Esophagus squamous epithelium (tissue), 4 donors: Measurements from ENCODE around the gene NLE1.

ENCODE experiments used
- CTCF ChIP-seq, 6 experiments: fragments of 450-650 bp in 4 of 6; fragments of 200-600 bp in 2 of 6; sonication (generic) in 2 of 6; IDR thresholded peaks; one replicate each; pipeline ENCODE4 v1.5.1; 2016 to 2019; ENCODE audit warnings: antibody characterized with exemption in 6 of 6, mild to moderate bottlenecking in 4 of 6, moderate library complexity in 4 of 6
- POLR2A ChIP-seq, 4 donors: fragments of 450-650 bp; IDR thresholded peaks; one replicate each; pipeline ENCODE4 v1.6.1; 2017; ENCODE audit warnings: antibody characterized with exemption in 4 of 4, mild to moderate bottlenecking in 4 of 4, moderate library complexity in 3 of 4

- TF ChIP-seq CTCF (IDR thresholded peaks at IDR 0.05) (no peak), POLR2A (IDR thresholded peaks at IDR 0.05) (no peak)
These were observed 2.7 kb upstream of the NLE1 start for GRCh38 chr17:35144840-35145239.
